GM12864 (cell line): ENCODE results near the gene RAMACL.

Experiments used
- DNase-seq: peaks from one replicate; pipeline ENCODE4 v3.0.0-alpha.2; 2011; ENCODE audit warnings: low read depth
- H3K4me3 ChIP-seq: 2 replicates; pipeline ENCODE4 v1.5.1; 2011; ENCODE audit warnings: mild to moderate bottlenecking, low read depth, low read length, control low read depth
- TF ChIP-seq, protein P1 (sequence below): IDR thresholded peaks from 2 replicates; pipeline ENCODE4 v1.5.1; 2011; ENCODE audit warnings: low read depth, mild to moderate bottlenecking, moderate library complexity, low read length, control low read depth, inconsistent platforms; ENCODE audit errors: missing control alignments

RAMACL gene

GRCh38 chr6:166595061-166595780 is 8.7 kb upstream of the RAMACL start:
- TF ChIP-seq, protein P1, sequence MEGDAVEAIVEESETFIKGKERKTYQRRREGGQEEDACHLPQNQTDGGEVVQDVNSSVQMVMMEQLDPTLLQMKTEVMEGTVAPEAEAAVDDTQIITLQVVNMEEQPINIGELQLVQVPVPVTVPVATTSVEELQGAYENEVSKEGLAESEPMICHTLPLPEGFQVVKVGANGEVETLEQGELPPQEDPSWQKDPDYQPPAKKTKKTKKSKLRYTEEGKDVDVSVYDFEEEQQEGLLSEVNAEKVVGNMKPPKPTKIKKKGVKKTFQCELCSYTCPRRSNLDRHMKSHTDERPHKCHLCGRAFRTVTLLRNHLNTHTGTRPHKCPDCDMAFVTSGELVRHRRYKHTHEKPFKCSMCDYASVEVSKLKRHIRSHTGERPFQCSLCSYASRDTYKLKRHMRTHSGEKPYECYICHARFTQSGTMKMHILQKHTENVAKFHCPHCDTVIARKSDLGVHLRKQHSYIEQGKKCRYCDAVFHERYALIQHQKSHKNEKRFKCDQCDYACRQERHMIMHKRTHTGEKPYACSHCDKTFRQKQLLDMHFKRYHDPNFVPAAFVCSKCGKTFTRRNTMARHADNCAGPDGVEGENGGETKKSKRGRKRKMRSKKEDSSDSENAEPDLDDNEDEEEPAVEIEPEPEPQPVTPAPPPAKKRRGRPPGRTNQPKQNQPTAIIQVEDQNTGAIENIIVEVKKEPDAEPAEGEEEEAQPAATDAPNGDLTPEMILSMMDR: no peak
- no peak overlapping the region for H3K4me3 ChIP-seq
- no peak for DNase-seq

DNA sequence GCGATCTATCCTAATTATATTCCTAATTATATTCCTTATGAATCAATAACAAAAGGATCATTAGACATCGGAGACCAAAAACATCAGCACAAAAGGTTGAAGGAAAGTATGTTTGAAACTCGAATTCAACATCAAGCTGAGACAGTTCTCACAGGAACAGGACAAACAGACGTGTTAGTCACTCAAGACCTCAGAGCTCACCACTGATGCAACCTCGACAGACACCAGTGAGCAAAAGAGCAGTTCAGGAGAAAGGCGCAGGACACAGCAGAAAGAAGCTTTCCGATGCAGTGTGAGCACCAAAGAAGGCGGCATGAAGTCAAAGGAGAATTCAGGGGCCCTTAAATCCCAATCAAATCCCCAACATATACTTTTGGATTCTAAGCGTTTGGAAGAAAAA is 6.3 kb upstream of the RAMACL start:
- no peak overlapping the region for H3K4me3 ChIP-seq
- DNase-seq: no peak
- TF ChIP-seq, protein P1: no peak

DNA sequence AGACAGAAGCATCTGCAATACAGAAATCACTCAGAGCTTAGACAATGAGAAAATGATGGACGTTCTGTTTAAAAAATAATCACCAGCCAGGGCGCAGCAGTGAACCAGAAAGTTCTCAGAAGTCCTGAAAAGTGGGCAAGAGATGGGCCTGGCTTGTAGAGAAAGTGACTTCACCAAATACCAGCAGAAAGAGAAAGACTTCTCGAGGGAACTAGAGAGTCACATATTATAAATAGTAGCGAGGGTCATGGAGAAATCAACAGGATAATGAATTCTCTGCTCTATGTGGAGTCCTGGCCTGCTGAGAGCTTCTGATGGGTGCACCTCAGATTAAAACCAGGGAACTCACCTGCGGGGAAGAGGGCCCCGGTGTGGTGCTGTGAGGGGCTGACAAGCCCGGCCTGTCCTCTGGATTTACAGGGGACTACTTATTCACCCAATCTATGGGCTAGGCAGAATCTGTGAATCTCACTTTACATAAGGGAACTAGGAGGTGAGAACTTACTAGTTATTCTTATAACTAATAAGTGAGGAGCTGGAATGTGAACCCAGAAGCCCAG is 5.6 kb upstream of the RAMACL start:
- TF ChIP-seq, protein P1: no peak
- DNase-seq: no peak
- H3K4me3 ChIP-seq: no peak overlapping the region

DNA sequence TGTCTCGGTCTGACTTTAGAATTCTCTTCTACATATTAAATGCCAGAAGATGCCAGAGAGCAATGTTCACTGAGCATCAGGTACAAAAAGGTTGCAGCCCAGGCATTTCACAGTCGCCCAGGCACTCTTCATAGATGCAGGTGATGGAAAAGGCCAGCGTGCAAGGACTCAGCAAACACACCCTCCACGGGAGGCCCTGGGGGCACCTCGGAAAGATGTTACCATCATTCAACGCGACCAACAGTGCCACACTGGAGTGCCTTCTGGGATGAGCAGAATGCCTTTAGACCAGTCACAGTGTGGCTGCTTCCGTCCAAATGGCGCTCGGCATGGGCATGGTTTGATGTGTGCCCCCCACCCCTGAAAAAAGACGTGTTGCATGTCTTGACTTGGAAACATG is 4.5 kb upstream of the RAMACL start:
- no peak overlapping the region for H3K4me3 ChIP-seq
- DNase-seq: no peak
- TF ChIP-seq, protein P1: no peak

GRCh38 chr6:166589786-166590574 is 3.5 kb upstream of the RAMACL start:
- H3K4me3 ChIP-seq: no peak overlapping the region
- TF ChIP-seq, protein P1: no peak
- no peak for DNase-seq

DNA sequence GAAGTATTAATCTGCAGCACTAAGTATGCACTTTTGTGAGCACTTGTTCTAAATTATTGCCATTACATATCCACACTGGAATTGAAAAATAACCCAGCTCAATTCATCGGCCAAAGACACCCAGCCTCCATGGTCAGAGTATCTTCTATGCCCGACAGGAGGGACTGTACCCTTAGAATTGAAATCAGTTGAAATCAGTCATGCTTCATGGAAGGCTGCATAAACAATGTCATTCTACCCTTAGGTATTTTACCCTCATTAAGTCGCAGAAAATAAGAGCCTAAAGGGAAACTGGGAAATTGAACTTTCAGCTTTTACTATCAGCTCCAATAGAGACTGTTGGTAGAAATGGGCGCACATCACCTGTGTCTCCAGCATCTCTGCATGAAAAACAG is 2.9 kb upstream of the RAMACL start:
- DNase-seq: no peak
- no peak overlapping the region; the same call in 1 of the 2 replicates for H3K4me3 ChIP-seq
- TF ChIP-seq, protein P1: no peak
